PC-3 (cell line): ENCODE results near the gene HKDC1. TPM values are rescaled to one million over a fixed set of nuclear protein-coding genes. Genes with fewer than 3 reads are reported as not detected.

ENCODE experiments used
- ATAC-seq: fragments of 200-7000 bp; cut with Tn5 transposase; 2 replicates; pipeline ENCODE4 v1.9.1; 2020; ENCODE audit warnings: mild to moderate bottlenecking, moderate library complexity
- BruUV-seq: library from RNA; stranded (reverse); fragments of 400-500 nt; replicated peaks from 2 replicates; lab custom pipeline; 2021; lab: Mats Ljungman, UMichigan
- CTCF ChIA-PET: fragments of 300-600 bp; sonication (Branson Sonifier 250); formaldehyde crosslinking; loops from one replicate; lab custom pipeline; 2022; ENCODE audit warnings: antibody characterized with exemption; lab: Charles Lee
- POLR2A ChIA-PET: fragments of 300-600 bp; sonication (Branson Sonifier 250); formaldehyde crosslinking; loops from one replicate; lab custom pipeline; 2022; ENCODE audit warnings: antibody characterized with exemption; ENCODE audit not compliant: unreplicated experiment; lab: Charles Lee
- DNase-seq: peaks from one replicate; pipeline ENCODE4 v3.0.0-alpha.2; 2015
- H2AFZ ChIP-seq: fragments of 300-600 bp; sonication (generic); 2 replicates; pipeline ENCODE4 v1.6.0; 2016; ENCODE audit warnings: antibody characterized with exemption, low read length
- H3F3A ChIP-seq: fragments of 300-600 bp; sonication (generic); one replicate; pipeline ENCODE4 v1.6.0; 2017; ENCODE audit warnings: antibody characterized with exemption, low read length, control low read depth, mild to moderate bottlenecking; ENCODE audit not compliant: unreplicated experiment
- H3K27ac ChIP-seq: fragments of 300-600 bp; sonication (generic); 2 replicates; pipeline ENCODE4 v1.5.1; 2016; ENCODE audit warnings: mild to moderate bottlenecking, low read length
- H3K27me3 ChIP-seq: fragments of 300-600 bp; sonication (generic); 2 replicates; pipeline ENCODE4 v1.6.1; 2016; ENCODE audit warnings: low read length, mixed read lengths
- H3K36me3 ChIP-seq: fragments of 300-600 bp; sonication (generic); 2 replicates; pipeline ENCODE4 v1.6.1; 2016; ENCODE audit warnings: low read depth, mixed run types, low read length, mixed read lengths
- H3K4me1 ChIP-seq: fragments of 300-600 bp; sonication (generic); 2 replicates; pipeline ENCODE4 v1.5.1; 2016; ENCODE audit warnings: low read length; ENCODE audit not compliant: insufficient read depth
- H3K4me2 ChIP-seq: fragments of 300-600 bp; sonication (generic); 2 replicates; pipeline ENCODE4 v1.6.0; 2016; ENCODE audit warnings: low read length
- H3K4me3 ChIP-seq: fragments of 300-600 bp; sonication (generic); 2 replicates; pipeline ENCODE4 v1.5.1; 2016; ENCODE audit warnings: mild to moderate bottlenecking, low read length, mixed read lengths
- H3K79me2 ChIP-seq: fragments of 300-600 bp; sonication (generic); 2 replicates; pipeline ENCODE4 v1.6.1; 2017; ENCODE audit warnings: low read length, mixed read lengths
- H3K9ac ChIP-seq: fragments of 300-600 bp; sonication (generic); 2 replicates; pipeline ENCODE4 v1.6.0; 2016; ENCODE audit warnings: mild to moderate bottlenecking, low read length
- H3K9me2 ChIP-seq: fragments of 300-600 bp; sonication (generic); replicated peaks from 2 replicates; pipeline ENCODE4 v1.6.1; 2016; ENCODE audit warnings: mixed run types, low read length, mixed read lengths
- H3K9me3 ChIP-seq: fragments of 300-600 bp; sonication (generic); 2 replicates; pipeline ENCODE4 v1.6.1; 2016; ENCODE audit warnings: low read length, mixed read lengths
- H4K20me1 ChIP-seq: fragments of 300-600 bp; sonication (generic); 2 replicates; pipeline ENCODE4 v1.6.1; 2016; ENCODE audit warnings: low read length, mixed read lengths
- EZH2 ChIP-seq: fragments of 300-600 bp; sonication (generic); IDR thresholded peaks from one replicate; pipeline ENCODE4 v1.6.1; 2017; ENCODE audit warnings: antibody characterized with exemption, mild to moderate bottlenecking, low read length; ENCODE audit not compliant: unreplicated experiment
- EZH2phosphoT487 ChIP-seq: fragments of 300-600 bp; sonication (generic); IDR thresholded peaks from 2 replicates; pipeline ENCODE4 v1.6.1; 2018; ENCODE audit warnings: mild to moderate bottlenecking, antibody characterized with exemption, low read length, borderline replicate concordance
- intact Hi-C: fragments of 100-400 bp; cut with micrococcal nuclease; formaldehyde crosslinking; loops from 2 replicates; pipeline ENCODE4 v1.9.0; 2023
- total RNA-seq: library from RNA; depleted of rRNA; stranded (reverse); fragments of >200 nt; gene quantifications from 2 replicates; pipeline ENCODE4 v1.2.3, GENCODE V29; 2014
- TF ChIP-seq, protein P1 (sequence below): fragments of 300-600 bp; sonication (generic); conservative IDR thresholded peaks from 2 replicates; pipeline ENCODE4 v1.5.1; 2017; ENCODE audit warnings: antibody characterized with exemption, low read depth, mild to moderate bottlenecking, low read length

Gene HKDC1
- total RNA-seq, 1 experiment from 2014 or later = 0.44 TPM

DNA sequence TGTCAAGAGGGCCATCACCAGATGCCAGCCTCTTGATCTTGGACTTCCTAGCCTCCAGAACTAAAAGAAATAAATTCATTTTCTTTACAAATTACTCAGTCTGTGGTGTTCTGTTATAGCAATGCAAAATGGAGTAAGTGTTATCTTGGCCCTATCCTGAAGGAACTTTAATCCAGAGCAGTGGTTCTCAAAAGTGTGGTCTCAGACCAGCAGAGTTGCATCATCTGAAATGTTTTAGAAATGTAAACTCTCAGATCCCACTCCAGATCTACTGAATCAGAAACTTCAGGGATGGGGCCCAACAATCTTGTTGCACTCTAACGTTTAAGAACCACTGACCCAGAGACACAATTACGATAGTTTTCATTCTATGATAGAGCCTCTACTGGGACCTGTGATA is 43.3 kb upstream of the HKDC1 start:
- Histone ChIP-seq H3K27me3 (no peaks in the 10 kb centered on the region), H3K4me2 (no peak overlapping the region), H4K20me1 (0 out of 2 replicates have a peak, but pooled peaks cover 10% of the 10 kb centered on the region), H3K4me1 (peaks cover 16% of the 10 kb centered on the region), H3K36me3 (peaks cover 9% of the 10 kb centered on the region; the same call in 1 of the 2 replicates), H3K4me3 (no peak overlapping the region), H3K9me2 (no peaks in the 10 kb centered on the region), H3K9ac (no peak overlapping the region), H3F3A (no peaks in the 10 kb centered on the region), H3K9me3 (no peaks in the 10 kb centered on the region), H3K27ac (no peak overlapping the region), H2AFZ (no peak overlapping the region), H3K79me2 (peaks cover 19% of the 10 kb centered on the region)
- intact Hi-C loops = no loop called here
- DNase-seq (no peak), ATAC-seq (no peak)
- no peak for TF ChIP-seq EZH2
- TF ChIP-seq EZH2phosphoT487 = no peak
- TF ChIP-seq, protein P1, sequence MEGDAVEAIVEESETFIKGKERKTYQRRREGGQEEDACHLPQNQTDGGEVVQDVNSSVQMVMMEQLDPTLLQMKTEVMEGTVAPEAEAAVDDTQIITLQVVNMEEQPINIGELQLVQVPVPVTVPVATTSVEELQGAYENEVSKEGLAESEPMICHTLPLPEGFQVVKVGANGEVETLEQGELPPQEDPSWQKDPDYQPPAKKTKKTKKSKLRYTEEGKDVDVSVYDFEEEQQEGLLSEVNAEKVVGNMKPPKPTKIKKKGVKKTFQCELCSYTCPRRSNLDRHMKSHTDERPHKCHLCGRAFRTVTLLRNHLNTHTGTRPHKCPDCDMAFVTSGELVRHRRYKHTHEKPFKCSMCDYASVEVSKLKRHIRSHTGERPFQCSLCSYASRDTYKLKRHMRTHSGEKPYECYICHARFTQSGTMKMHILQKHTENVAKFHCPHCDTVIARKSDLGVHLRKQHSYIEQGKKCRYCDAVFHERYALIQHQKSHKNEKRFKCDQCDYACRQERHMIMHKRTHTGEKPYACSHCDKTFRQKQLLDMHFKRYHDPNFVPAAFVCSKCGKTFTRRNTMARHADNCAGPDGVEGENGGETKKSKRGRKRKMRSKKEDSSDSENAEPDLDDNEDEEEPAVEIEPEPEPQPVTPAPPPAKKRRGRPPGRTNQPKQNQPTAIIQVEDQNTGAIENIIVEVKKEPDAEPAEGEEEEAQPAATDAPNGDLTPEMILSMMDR = no peak
- ChIA-PET POLR2A (no interaction called here), CTCF (no interaction called here)
- no TSS peak for BruUV-seq

DNA sequence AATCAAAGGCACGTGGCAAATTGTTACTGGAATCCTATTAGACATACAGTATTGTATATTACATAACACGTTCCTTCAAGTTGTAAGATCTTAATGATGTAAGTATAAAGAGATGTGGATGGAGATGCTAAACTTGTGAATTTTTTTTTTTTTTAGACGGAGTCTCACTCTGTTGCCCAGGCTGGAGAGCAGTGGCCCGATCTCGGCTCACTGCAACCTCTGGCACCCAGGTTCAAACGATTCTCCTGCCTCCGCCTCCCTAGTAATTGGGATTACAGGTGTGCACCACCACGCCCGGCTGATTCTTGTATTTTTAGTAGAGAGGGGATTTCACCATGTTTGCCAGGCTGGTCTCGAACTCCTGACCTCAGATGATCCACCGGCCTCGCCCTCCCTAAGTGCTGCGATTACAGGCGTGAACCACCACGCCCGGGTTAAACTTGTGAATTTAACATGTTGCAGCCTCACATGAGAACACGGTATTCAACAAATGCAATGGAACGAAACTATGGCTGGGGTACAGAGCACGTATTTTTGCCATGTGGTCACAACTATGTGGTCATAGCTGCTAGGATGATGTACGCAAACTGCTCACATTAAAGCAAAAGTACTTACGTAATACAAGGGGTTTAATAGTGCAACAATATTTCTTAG is 40.9 kb upstream of the HKDC1 start:
- ATAC-seq (peak; percentile 3), DNase-seq (no peak)
- intact Hi-C loops = no loop called here
- Histone ChIP-seq H3K79me2 (peaks cover 43% of the 10 kb centered on the region), H3K9me3 (no peaks in the 10 kb centered on the region), H3K27ac (peak overlapping the region; percentile 75), H3K4me2 (peak overlapping the region; percentile 83), H3F3A (no peaks in the 10 kb centered on the region), H3K27me3 (no peaks in the 10 kb centered on the region), H4K20me1 (peaks cover 16% of the 10 kb centered on the region; the same call in 1 of the 2 replicates), H3K36me3 (peaks cover 16% of the 10 kb centered on the region; the same call in 1 of the 2 replicates), H3K4me3 (peak overlapping the region; percentile 83), H3K4me1 (peaks cover 23% of the 10 kb centered on the region), H2AFZ (peak overlapping the region; percentile 84), H3K9me2 (no peaks in the 10 kb centered on the region), H3K9ac (peak overlapping the region; percentile 93)
- CTCF ChIA-PET = no interaction called here
- TSS peak; percentile 98 for BruUV-seq
- POLR2A ChIA-PET = no interaction called here
- TF ChIP-seq, protein P1 = no peak
- no peak for TF ChIP-seq EZH2
- no peak for TF ChIP-seq EZH2phosphoT487
